ENCODE results near the gene HOXB3.

- TF ChIP-seq POLR2A (IDR thresholded peaks at IDR 0.05; ENCODE audit: low read length): no peak
- TF ChIP-seq GATA1 (IDR thresholded peaks at IDR 0.05; ENCODE audit: low read depth, low read length): no peak
Measured at GRCh38 chr17:48563385-48563838, 26.6 kb downstream of the HOXB3 start.
